Measurements from ENCODE around the gene WASF1.

DNA sequence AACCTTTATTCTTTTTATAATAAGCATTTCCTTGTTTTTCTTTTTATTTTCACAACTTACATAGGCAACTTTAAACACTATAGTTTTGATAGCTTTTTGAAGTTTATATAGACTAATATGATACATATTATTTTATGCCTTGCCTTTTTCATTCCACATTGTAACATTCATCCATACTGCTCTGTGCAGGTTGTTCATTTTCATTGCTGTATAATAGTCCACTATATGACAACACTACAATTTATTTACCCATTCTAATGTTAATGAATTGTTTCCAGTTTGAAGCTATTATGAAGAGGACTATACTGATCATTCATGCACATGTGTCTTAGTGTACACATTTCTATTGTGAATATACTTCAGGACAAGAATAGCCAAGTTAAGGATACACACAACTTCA is 49.1 kb downstream of the WASF1 start:
- TF ChIP-seq GATA2 (IDR thresholded peaks at IDR 0.05; ENCODE audit: low read depth, low read length) (no peak), GATA3 (IDR thresholded peaks at IDR 0.05; ENCODE audit: low read depth, low read length) (no peak)

All from SH-SY5Y (cell line).